Endothelial cell of umbilical vein (primary cell): ENCODE measurements around the gene SOX13. TPM values are rescaled to one million over a fixed set of nuclear protein-coding genes. Genes with fewer than 3 reads are reported as not detected.

Experiments used
- BruUV-seq: library from RNA; stranded (reverse); fragments of 400-500 nt; replicated peaks from 2 replicates; lab custom pipeline; 2021; lab: Mats Ljungman, UMichigan
- CTCF ChIA-PET: fragments of 300-600, 350-600 bp; sonication (Branson Sonifier 250); formaldehyde crosslinking; loops from one replicate; lab custom pipeline; 2021; ENCODE audit warnings: antibody characterized with exemption, inconsistent platforms; lab: Charles Lee
- POLR2A ChIA-PET: fragments of 300-600, 350-600 bp; sonication (Branson Sonifier 250); formaldehyde crosslinking; loops from one replicate; lab custom pipeline; 2021; ENCODE audit warnings: antibody characterized with exemption, inconsistent platforms; lab: Charles Lee
- DNase-seq: peaks from one replicate; pipeline ENCODE4 v3.0.0-alpha.2; 2011; ENCODE audit warnings: low read depth, low spot score
- FAIRE-seq: peaks from 2 replicates; lab custom pipeline; 2011; peaks lifted over from hg19 to GRCh38; lab: Jason Lieb, UNC
- H2AFZ ChIP-seq: 2 replicates; pipeline ENCODE4 v1.6.0; 2012; ENCODE audit warnings: low read depth, low read length, control low read depth, inconsistent platforms
- H3K27ac ChIP-seq: 2 replicates; pipeline ENCODE4 v1.5.1; 2011; ENCODE audit warnings: low read depth, mild to moderate bottlenecking, control low read depth, low read length, moderate library complexity; ENCODE audit not compliant: insufficient read depth
- H3K27me3 ChIP-seq, 2 experiments: 2 replicates each; pipeline versions ENCODE4 v1.6.0 to v1.6.1; 2011; ENCODE audit warnings: low read length in 2 of 2, mixed read lengths in 1 of 2; ENCODE audit not compliant: control insufficient read depth in 2 of 2, insufficient read depth in 2 of 2
- H3K36me3 ChIP-seq, 2 experiments: 2 replicates in 1 of 2; 3 replicates in 1 of 2; pipeline ENCODE4 v1.5.1; 2011; ENCODE audit warnings: low read length in 2 of 2, mild to moderate bottlenecking in 1 of 2, moderate library complexity in 1 of 2; ENCODE audit not compliant: control insufficient read depth in 2 of 2, insufficient read depth in 2 of 2; ENCODE audit errors: extremely low read depth in 1 of 2
- H3K4me1 ChIP-seq: 3 replicates; pipeline ENCODE4 v1.5.1; 2011; ENCODE audit warnings: mild to moderate bottlenecking, low read length; ENCODE audit not compliant: control insufficient read depth, insufficient read depth; ENCODE audit errors: extremely low read depth
- H3K4me2 ChIP-seq: 2 replicates; pipeline ENCODE4 v1.6.1; 2011; ENCODE audit warnings: low read length, control low read depth, mixed read lengths; ENCODE audit not compliant: insufficient read depth
- H3K4me3 ChIP-seq, 3 experiments: fragments of 200-600 bp in 1 of 3; sonication (generic), shearing (Covaris generic) in 1 of 3; replicated peaks in 1 of 3; 2 replicates each; pipeline ENCODE4 v1.5.1; 2011 to 2016; ENCODE audit warnings: control low read depth in 3 of 3, low read length in 3 of 3, mild to moderate bottlenecking in 2 of 3, inconsistent platforms in 1 of 3, low read depth in 1 of 3, moderate library complexity in 1 of 3; ENCODE audit not compliant: insufficient read depth in 1 of 3
- H3K79me2 ChIP-seq: 2 replicates; pipeline ENCODE4 v1.6.0; 2012; ENCODE audit warnings: low read length, inconsistent platforms; ENCODE audit not compliant: control insufficient read depth, insufficient read depth
- H3K9ac ChIP-seq: replicated peaks from 2 replicates; pipeline ENCODE3; 2011; ENCODE audit warnings: low read length, control low read depth; ENCODE audit not compliant: insufficient read depth; ENCODE audit errors: extremely low read depth
- H3K9me1 ChIP-seq: replicated peaks from 3 replicates; pipeline ENCODE4 v1.6.0; 2011; ENCODE audit warnings: mild to moderate bottlenecking, low read length; ENCODE audit not compliant: control insufficient read depth, insufficient read depth; ENCODE audit errors: extremely low read depth
- H3K9me3 ChIP-seq: replicated peaks from 2 replicates; pipeline ENCODE4 v1.5.1; 2012; ENCODE audit warnings: low read length, inconsistent platforms; ENCODE audit not compliant: control insufficient read depth, insufficient read depth
- H4K20me1 ChIP-seq: replicated peaks from 2 replicates; pipeline ENCODE3; 2011; ENCODE audit warnings: mild to moderate bottlenecking, low read length; ENCODE audit not compliant: control insufficient read depth, insufficient read depth; ENCODE audit errors: extremely low read depth
- CTCF ChIP-seq, 2 donors: IDR thresholded peaks; 1 replicate in 1 of 2; 2 replicates in 1 of 2; pipeline ENCODE4 v1.5.1; 2011; ENCODE audit warnings: low read length in 2 of 2, mild to moderate bottlenecking in 2 of 2, moderate library complexity in 2 of 2, control low read depth in 1 of 2, inconsistent platforms in 1 of 2, low read depth in 1 of 2; ENCODE audit not compliant: insufficient read depth in 1 of 2; ENCODE audit errors: extremely low read depth in 1 of 2
- EZH2 ChIP-seq: IDR thresholded peaks from 2 replicates; pipeline ENCODE4 v1.6.1; 2012; ENCODE audit warnings: borderline replicate concordance, low read depth, mild to moderate bottlenecking, moderate library complexity, low read length, inconsistent platforms; ENCODE audit not compliant: severe bottlenecking
- FOS ChIP-seq: IDR thresholded peaks from 2 replicates; pipeline ENCODE4 v1.6.1; 2011; ENCODE audit warnings: mild to moderate bottlenecking, low read length, moderate library complexity, borderline replicate concordance; ENCODE audit not compliant: insufficient read depth
- GATA2 ChIP-seq: IDR thresholded peaks from 2 replicates; pipeline ENCODE4 v1.7.0; 2011; ENCODE audit warnings: low read depth, mild to moderate bottlenecking, moderate library complexity, mixed read lengths, low read length; ENCODE audit not compliant: insufficient read length, insufficient read depth
- JUN ChIP-seq: IDR thresholded peaks from 2 replicates; pipeline ENCODE4 v1.6.1; 2011; ENCODE audit warnings: borderline replicate concordance, low read depth; ENCODE audit not compliant: insufficient read length, insufficient read depth
- MYC ChIP-seq: IDR thresholded peaks from one replicate; pipeline ENCODE4 v1.6.1; 2011; ENCODE audit warnings: mild to moderate bottlenecking, low read depth, low read length
- POLR2A ChIP-seq: IDR thresholded peaks from 2 replicates; pipeline ENCODE4 v1.6.1; 2012; ENCODE audit warnings: low read depth, mild to moderate bottlenecking, control low read depth, low read length
- POLR2AphosphoS5 ChIP-seq: IDR thresholded peaks from 2 replicates; pipeline ENCODE4 v1.6.1; 2012; ENCODE audit warnings: low read depth, mild to moderate bottlenecking, control low read depth, low read length, moderate library complexity; ENCODE audit not compliant: insufficient read depth
- dilution Hi-C: fragments of 300-500 bp; cut with MboI; formaldehyde crosslinking; loops from one replicate; pipeline ENCODE4 v1.15.0; 2019; ENCODE audit warnings: low sequenced_read_pairs; ENCODE audit not compliant: extremely low pct_ligation_motif_present
- intact Hi-C: fragments of 100-400 bp; cut with micrococcal nuclease; formaldehyde crosslinking; loops from one replicate; pipeline ENCODE4 v1.10.0; 2022
- polyA plus RNA-seq, 4 experiments: library from polyadenylated mRNA; depleted of rRNA in 3 of 4; stranded (reverse) in 3 of 4; unstranded in 1 of 4; fragments of >200 nt; gene quantifications; 2 replicates each; pipeline versions ENCODE4 v1.2.1 to v1.2.3, GENCODE V29; 2011 to 2012; ENCODE audit warnings: missing spikeins in 1 of 4
- total RNA-seq: library from RNA; stranded (reverse); gene quantifications from 2 replicates; pipeline ENCODE4 v1.2.3, GENCODE V29; 2021
- TF ChIP-seq, protein P1 (sequence below): IDR thresholded peaks from 2 replicates; pipeline ENCODE4 v1.6.1; 2011; ENCODE audit not compliant: insufficient read depth, insufficient read length

Gene SOX13
- total and polyA plus RNA-seq, 2 donors (not counting 3 experiments of a cell fraction or from before 2014, with no cell fraction given) = 40.8 to 57.7 TPM

DNA sequence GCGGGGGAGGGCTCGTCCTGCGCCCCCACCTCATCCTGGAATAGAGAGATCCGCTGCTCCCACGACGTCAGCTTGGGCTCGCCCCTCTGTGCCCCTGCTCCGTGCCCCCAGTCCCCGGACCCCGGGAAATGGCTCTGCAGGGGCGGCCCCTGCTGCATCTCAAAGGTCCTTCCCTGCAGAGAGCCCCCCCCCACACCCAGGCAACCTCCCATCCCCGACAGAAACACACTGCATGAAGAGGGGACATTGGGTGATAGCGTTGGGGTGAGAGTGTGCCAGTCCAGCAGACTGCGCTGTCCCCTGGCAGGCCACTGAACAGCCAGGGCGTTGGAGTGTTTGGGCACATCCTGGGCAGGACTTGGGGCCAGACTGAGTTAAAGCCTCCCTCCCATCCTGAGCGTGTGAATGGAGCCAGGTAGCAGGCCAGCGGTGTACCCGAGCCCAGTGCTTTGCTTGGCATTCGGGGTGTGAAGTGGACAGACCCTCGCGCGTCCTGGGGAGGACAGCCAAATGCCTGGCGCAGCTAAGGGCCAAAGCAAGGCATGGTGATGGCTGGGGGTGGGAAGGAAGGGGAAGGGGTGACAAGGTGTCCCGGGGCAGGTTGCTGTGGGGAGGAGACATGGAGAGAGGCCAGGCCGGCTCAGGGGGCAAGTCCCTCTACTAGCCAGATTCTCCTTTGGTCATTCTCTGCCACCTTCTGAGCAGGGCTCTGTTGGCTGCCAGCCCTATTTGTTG, 79.6 kb downstream of the SOX13 start:
- Histone ChIP-seq H3K27me3 (no peaks in the 10 kb centered on the region), H3K27ac (no peak overlapping the region), H3K9me1 (no peaks in the 10 kb centered on the region), H3K79me2 (no peaks in the 10 kb centered on the region), H3K4me2 (peak overlapping the region; percentile 39), H2AFZ (peak overlapping the region; percentile 85), H3K4me3 (peak overlapping the region; percentile 20 to 78 (median 24)), H4K20me1 (no peaks in the 10 kb centered on the region), H3K9ac (peak overlapping the region; percentile 69), H3K36me3 (no peaks in the 10 kb centered on the region), H3K9me3 (no peaks in the 10 kb centered on the region), H3K4me1 (peaks cover 5% of the 10 kb centered on the region)
- dilution Hi-C loops (loop anchor here (25.0 kb wide), 1 partner anchor 185 kb away; no protein-coding TSS in a partner anchor), intact Hi-C loops (loop anchor here (1.0 kb wide), 1 partner anchor 291 kb away; the partner anchor contains the start of gene SNRPE)
- TF ChIP-seq FOS = no peak
- TF ChIP-seq, protein P1, sequence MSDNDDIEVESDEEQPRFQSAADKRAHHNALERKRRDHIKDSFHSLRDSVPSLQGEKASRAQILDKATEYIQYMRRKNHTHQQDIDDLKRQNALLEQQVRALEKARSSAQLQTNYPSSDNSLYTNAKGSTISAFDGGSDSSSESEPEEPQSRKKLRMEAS = no peak
- no peak for TF ChIP-seq EZH2
- no peak for TF ChIP-seq MYC
- TF ChIP-seq GATA2 = no peak
- no peak for TF ChIP-seq JUN
- TF ChIP-seq CTCF (IDR thresholded peaks at IDR 0.05; ENCODE audit: extremely low read depth in 1 of 2, insufficient read depth in 1 of 2, low read depth in 1 of 2, low read length in 2 of 2) = no peak
- TF ChIP-seq POLR2A = no peak
- no peak for TF ChIP-seq POLR2AphosphoS5
- no TSS peak for BruUV-seq
- DNase-seq (no peak), FAIRE-seq (no peak)
- ChIA-PET CTCF (interaction anchor here (0.8 to 3.8 kb wide), 14 partner anchors 10 to 282 kb away, joined by 3 to 29 read pairs (median 5); partner anchors contain the start of genes GOLT1A and SOX13), POLR2A (interaction anchor here (0.7 to 0.8 kb wide), 2 partner anchors 14 to 100 kb away, joined by 3 read pairs; no protein-coding TSS in a partner anchor)
